Right atrium auricular region (tissue), 2 donors: Measurements from ENCODE around the gene CCNG2. TPM values are rescaled to one million over a fixed set of nuclear protein-coding genes. Genes with fewer than 3 reads are reported as not detected.

Source experiments
- DNase-seq: peaks from one replicate; pipeline ENCODE4 v3.0.0-alpha.2; 2019; ENCODE audit warnings: low spot score
- H3K27ac ChIP-seq, 2 donors: fragments of 200-600 bp; sonication (generic); 1 replicate in 1 of 2; 2 replicates in 1 of 2; pipeline ENCODE4 v1.5.1; 2016 to 2019
- H3K27me3 ChIP-seq, 2 donors: fragments of 200-600 bp; sonication (generic); one replicate each; pipeline versions ENCODE4 v1.5.1 to v1.6.0; 2017 to 2019
- H3K36me3 ChIP-seq: fragments of 200-600 bp; sonication (generic); one replicate; pipeline ENCODE4 v1.5.1; 2016
- H3K4me1 ChIP-seq, 2 donors: fragments of 200-600 bp; sonication (generic); one replicate each; pipeline versions ENCODE4 v1.5.1 to v1.6.0; 2017 to 2019
- H3K4me3 ChIP-seq, 2 donors: fragments of 200-600 bp; sonication (generic); 1 replicate in 1 of 2; 2 replicates in 1 of 2; pipeline ENCODE4 v1.5.1; 2017 to 2019; ENCODE audit warnings: mild to moderate bottlenecking in 1 of 2, moderate library complexity in 1 of 2
- H3K9me3 ChIP-seq, 2 donors: fragments of 200-600 bp; sonication (generic); one replicate each; pipeline ENCODE4 v1.5.1; 2019
- CTCF ChIP-seq, 2 donors: fragments of 200-600 bp; sonication (generic); IDR thresholded peaks; one replicate each; pipeline ENCODE4 v1.5.1; 2019; ENCODE audit warnings: antibody characterized with exemption in 2 of 2
- total RNA-seq, 2 donors: library from RNA; depleted of rRNA; stranded (reverse); fragments of >200 nt; gene quantifications; one replicate each; pipeline ENCODE4 v1.1.0, GENCODE V29; 2016

Gene CCNG2
- total RNA-seq, 2 donors from 2014 or later: 6.2 to 7.8 TPM

- H3K4me1 ChIP-seq: peaks cover 0 to 3% of the 10 kb centered on the region in 2 donors
- no peak for DNase-seq
- peaks cover 31% of the 10 kb centered on the region for H3K36me3 ChIP-seq
- H3K4me3 ChIP-seq: no peak overlapping the region
- H3K27me3 ChIP-seq: no peaks in the 10 kb centered on the region
- H3K9me3 ChIP-seq: no peaks in the 10 kb centered on the region
- H3K27ac ChIP-seq: no peak overlapping the region
- no peak for TF ChIP-seq CTCF (IDR thresholded peaks at IDR 0.05)
These were observed 6.6 kb downstream of the CCNG2 start for GRCh38 chr4:77163641-77164040.

- no peaks in the 10 kb centered on the region for H3K27me3 ChIP-seq
- H3K27ac ChIP-seq: no peak overlapping the region
- H3K9me3 ChIP-seq: no peaks in the 10 kb centered on the region
- peaks cover 20% of the 10 kb centered on the region for H3K36me3 ChIP-seq
- no peak for TF ChIP-seq CTCF (IDR thresholded peaks at IDR 0.05)
- H3K4me3 ChIP-seq: no peak overlapping the region
- DNase-seq: no peak
- H3K4me1 ChIP-seq: no peaks in the 10 kb centered on the region
These were observed 10.2 kb downstream of the CCNG2 start for GRCh38 chr4:77167173-77167572.

DNA sequence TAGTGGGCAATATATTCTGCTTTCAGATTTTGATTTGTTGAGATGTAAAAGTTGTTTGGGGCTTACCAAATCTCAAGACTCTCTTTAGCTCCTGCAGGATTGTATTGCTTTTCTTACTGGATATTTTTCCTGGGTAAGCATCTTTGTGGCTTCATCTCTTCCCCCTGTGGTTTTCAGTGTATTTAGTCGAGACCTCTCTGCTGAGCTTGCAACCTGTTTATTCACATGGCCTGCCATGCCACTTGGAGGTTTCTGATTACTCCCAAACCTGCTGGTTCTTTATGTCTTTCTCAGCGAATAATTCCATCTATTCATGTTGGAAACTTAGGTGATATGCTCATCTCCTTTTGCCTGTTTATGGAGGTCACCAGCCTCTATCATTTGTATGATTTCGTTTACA is 10.9 kb downstream of the CCNG2 start:
- TF ChIP-seq CTCF (IDR thresholded peaks at IDR 0.05): no peak
- no peak overlapping the region for H3K4me3 ChIP-seq
- peaks cover 15% of the 10 kb centered on the region for H3K36me3 ChIP-seq
- H3K4me1 ChIP-seq: no peaks in the 10 kb centered on the region
- H3K27ac ChIP-seq: no peak overlapping the region
- H3K9me3 ChIP-seq: no peaks in the 10 kb centered on the region
- DNase-seq: no peak
- no peaks in the 10 kb centered on the region for H3K27me3 ChIP-seq

GRCh38 chr4:77169481-77169880 is 12.5 kb downstream of the CCNG2 start:
- Histone ChIP-seq H3K4me3 (no peak overlapping the region), H3K27ac (no peak overlapping the region), H3K4me1 (no peaks in the 10 kb centered on the region)

DNA sequence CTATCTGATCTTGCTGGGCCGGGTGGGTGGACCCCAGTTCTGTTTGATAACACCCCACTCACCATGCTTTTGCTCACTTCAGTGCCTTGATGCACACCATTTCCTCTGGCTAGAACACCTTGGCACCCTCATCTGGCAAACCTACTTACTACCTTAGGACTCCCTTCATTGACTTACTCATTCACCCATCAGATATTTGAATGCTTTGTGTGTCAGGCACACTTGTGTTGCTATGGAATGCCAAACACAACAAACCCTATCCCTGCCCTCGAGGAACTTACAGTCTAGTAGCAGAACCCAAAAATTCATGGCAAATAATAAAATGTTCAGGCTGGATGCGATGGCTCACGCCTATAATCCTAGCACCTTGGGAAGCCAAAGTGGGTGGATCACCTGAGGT is 13.9 kb downstream of the CCNG2 start:
- Histone ChIP-seq H3K4me3 (no peak overlapping the region), H3K4me1 (no peaks in the 10 kb centered on the region), H3K36me3 (peaks cover 4% of the 10 kb centered on the region), H3K27me3 (no peaks in the 10 kb centered on the region), H3K9me3 (no peaks in the 10 kb centered on the region), H3K27ac (no peak overlapping the region)
- no peak for DNase-seq
- TF ChIP-seq CTCF (IDR thresholded peaks at IDR 0.05): no peak

More at GRCh38 chr4:77169481-77169880, 12.5 kb downstream of the CCNG2 start:
- TF ChIP-seq CTCF (IDR thresholded peaks at IDR 0.05): no peak
- Histone ChIP-seq H3K36me3 (peaks cover 7% of the 10 kb centered on the region), H3K9me3 (no peaks in the 10 kb centered on the region), H3K27me3 (no peaks in the 10 kb centered on the region)
- no peak for DNase-seq

DNA sequence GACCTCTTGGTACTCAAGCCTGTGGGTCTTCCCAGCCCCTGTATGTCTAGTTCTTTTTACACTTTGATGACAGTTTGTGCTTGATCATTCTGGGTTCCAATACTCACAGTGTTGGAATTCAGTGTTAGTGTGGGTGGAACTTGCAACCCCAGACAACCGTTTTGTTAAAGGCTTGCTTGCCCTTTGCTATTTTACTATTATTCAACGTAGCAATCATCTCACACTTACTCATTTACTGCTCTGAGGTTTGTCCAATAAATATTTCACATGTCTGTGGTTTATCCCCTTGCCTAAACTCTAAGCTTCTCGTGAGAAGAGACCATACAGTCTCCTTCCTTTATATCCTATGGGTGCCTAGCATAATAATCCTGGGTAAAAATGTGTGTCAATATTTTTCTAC is 15.3 kb downstream of the CCNG2 start:
- Histone ChIP-seq H3K27me3 (no peaks in the 10 kb centered on the region), H3K9me3 (no peaks in the 10 kb centered on the region), H3K27ac (no peak overlapping the region), H3K4me1 (no peaks in the 10 kb centered on the region), H3K4me3 (no peak overlapping the region), H3K36me3 (peaks cover 4% of the 10 kb centered on the region)
- TF ChIP-seq CTCF (IDR thresholded peaks at IDR 0.05): no peak
- no peak for DNase-seq
